NAMALWA (cell line): Measurements from ENCODE around the gene CREB3L1.

Source experiments
- DNase-seq: peaks from one replicate; pipeline ENCODE4 v3.0.0-alpha.2; 2015; ENCODE audit warnings: low spot score

Gene CREB3L1

GRCh38 chr11:46345131-46345597 lies 67.7 kb downstream of the CREB3L1 start:
- DNase-seq: no peak

- DNase-seq: no peak
Observed at GRCh38 chr11:46345881-46346484, 68.5 kb downstream of the CREB3L1 start.

DNA sequence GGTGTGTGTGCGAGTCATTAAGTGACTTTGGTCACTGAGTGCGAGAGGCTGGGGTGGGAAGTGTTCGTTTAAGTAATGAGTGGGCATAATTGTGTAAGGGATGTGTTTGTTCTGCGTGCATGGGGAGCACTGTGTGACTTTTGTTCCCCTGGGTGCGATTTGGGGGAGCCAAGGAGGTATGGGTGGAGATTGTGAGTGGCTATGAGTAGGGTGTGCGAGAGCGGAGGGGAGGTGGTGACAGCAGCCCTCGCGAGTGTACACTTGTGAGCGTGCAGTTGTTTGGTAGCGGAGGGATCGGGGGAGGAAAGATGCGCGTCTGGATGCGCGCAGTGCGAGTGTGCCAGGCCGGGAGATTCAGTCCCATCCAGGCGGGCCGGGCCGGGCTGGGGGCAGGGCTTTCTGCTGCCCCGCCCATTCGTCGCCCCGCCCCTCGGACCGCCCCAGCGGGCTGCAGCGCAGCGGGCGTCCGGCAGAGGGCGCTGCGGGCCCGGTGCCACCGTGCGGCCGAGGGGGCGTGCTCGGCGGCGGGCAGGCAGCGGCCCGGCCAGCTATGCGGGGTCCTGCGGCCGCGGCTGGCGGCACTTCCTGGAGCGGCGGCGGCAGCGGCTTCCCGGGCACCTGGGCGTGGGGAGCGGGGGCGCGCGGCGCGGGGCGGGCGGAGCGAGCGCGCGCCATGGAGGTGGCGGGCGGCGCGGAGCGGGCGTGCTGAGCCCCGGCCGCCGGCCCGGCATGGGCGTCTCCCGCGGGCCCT lies 69.6 kb downstream of the CREB3L1 start, which contains the start of gene DGKZ:
Gene DGKZ (plus strand): TSS at position 578 of the 751 bp plus-strand sequence. CDS start 197 bp downstream, outside the sequence.
- DNase-seq: peak; percentile 86

DNA sequence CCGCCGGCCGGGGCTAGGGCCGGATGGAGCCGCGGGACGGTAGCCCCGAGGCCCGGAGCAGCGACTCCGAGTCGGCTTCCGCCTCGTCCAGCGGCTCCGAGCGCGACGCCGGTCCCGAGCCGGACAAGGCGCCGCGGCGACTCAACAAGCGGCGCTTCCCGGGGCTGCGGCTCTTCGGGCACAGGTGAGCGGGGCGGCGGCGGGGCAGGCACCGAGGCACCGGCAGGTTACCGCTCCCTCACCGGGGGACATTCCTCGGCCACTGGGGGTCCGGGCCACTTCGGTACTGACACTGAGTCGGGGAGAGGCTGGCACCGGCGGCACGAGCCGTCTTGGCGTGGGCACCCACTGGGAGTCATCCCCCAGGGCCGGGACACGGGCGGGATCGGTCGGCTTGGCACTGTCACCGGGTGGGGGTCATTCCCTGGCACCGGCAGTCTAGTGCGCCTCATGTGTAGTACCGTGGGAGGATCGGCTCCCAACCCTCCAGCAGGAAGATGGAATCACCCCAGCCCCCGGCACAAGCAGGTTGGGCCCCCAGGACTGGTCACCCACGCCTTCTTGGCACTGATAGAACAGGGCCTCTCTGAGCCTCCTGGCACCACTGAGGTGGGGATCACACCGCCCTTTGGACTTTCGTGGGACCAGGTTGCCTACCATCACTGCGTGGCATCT lies 70.3 kb downstream of the CREB3L1 start:
- DNase-seq: no peak

DNA sequence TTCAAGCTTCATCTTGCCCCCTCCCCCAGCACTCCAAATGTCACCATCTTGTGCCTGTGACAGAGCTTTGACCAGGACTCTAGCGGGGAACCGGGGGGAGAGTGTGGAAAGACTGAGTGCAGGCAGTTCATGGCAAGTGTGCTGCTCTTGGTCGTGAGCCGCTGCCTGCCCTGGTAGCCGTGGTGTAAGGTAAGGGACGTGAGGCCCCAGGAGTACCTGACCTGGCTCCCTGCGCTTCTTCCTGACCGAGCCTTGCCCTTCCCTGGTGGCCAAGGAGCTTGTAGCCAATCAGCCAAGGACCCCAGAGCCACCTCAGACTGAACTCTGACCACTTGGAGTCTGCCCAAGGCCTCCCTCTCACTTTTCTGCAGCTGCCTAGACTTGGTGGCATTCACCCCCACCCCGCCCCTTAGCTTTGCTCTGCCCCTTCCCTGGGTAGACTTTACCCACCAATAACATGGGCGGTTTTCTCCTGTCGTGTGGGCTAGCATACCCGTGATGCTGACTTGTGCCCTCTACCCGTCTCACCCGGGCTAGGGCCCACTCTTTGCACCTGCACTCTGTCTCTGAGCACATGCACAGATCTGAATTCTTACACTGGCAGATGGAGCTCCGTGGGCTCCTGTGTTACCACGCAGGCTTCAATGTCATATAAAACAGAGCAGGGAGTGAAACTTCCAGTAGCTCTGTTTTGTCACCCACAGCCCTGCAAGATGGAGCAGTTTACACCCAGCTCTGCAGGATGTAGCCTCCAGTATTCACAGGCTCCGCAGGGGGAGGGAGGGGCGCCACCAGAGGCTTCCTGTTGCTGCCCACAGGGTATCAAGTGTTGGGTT lies 71.3 kb downstream of the CREB3L1 start:
- DNase-seq: peak; percentile 47

GRCh38 chr11:46350695-46351094 lies 73.2 kb downstream of the CREB3L1 start:
- no peak for DNase-seq

GRCh38 chr11:46351148-46351547 lies 73.7 kb downstream of the CREB3L1 start:
- DNase-seq: no peak

DNA sequence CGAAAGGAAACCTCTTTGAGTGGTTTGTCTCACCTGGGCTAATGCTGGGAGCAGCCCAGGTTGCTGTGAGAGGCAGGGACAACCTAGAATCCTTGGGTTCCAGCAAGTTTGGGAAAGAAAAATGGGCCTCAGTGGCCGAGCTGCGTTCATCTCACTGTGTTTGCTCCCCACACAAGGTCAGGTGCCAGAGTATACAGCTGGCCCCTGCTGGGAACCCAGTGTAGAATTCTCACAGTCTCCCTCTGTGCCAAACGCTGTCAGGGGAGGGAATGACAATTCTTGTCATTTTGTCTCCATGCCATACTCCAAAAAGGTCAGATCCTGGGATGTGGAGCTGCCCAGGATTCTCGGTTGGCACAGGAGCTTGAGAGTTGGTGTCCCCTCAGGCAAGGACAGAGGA lies 74.1 kb downstream of the CREB3L1 start:
- no peak for DNase-seq

DNA sequence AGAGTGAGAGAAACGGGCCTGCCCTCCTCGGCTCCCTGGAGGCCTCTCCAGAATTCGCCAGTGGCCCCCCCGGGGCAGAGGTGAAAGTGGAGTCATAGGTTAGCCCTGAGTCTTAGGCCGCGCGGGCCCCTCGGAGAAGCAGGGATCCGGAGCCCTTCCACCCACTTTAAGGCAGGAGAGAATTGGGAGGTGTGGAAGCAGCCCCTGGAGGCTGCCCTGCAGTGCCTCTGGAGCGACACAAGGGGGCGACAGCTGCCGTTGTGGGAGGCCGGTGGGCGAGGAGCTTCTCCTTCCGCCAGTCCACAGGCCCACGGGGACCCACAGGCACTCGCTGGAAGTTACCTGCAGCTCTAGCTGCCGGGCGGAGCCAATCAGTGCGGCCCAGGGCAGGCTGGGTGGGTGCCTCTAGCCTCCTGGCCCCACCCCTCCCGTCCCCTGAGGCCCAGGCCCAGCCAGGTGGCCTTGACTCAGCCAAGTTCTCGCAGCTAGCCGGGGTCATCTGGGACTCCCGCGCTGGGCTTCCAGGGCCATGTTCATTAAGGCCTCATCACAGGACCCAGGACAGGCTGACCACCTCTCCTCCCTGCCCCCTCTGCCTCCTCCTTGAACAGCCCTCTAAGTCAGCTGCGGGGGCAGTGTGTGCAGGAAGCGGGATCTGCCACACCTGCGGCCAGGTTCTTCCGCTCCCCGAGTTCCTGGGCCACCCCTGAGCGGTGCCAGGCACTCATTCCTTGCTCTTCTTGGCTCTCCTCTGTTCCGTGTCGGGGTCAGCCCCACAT lies 74.8 kb downstream of the CREB3L1 start:
- peak; percentile 53 for DNase-seq

DNA sequence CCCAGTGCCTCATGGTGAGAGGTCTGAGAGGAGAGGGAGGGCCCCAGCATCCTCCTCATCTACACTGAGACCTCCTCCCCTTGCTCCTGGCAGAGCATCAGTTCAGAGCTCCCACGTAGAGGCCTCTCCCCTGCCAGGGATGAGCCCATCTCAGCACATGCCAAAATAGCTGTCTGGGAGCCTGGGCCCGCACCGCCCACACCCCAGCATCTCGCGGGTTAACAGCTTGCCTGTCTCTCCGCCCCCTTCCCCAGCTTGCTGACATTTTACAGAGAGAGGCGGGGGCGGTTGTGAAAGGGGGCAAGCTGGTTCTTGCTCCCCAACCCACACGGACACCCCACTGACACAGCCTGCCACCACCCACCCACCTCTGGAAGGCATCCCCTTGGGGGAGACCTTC lies 76.2 kb downstream of the CREB3L1 start:
- no peak for DNase-seq

- DNase-seq: no peak
Observed at GRCh38 chr11:46356924-46357482, 79.5 kb downstream of the CREB3L1 start.

DNA sequence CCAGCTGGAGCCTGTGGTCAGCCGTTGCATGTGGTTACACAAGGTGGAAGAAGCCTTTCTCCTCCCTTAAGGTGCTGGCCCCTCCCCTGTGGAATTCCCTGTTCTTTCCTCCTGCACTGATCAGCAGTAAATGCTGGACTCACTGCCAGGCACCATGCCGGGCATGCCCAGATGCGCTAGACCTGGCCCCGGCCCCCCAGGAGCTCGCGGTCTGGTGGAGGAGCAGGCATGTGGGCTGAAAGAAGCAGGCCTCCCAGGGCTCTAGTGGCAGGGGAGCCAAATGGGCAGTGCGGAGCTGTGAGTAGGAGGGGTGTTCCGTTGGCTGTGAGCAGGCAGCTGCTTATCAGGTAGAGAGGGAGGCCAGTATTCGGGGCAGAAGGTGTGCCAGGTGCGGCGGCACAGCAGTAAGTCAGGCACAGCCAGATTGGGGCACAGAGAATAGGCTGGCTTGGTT lies 80.0 kb downstream of the CREB3L1 start:
- DNase-seq: no peak

GRCh38 chr11:46359953-46360352 lies 82.5 kb downstream of the CREB3L1 start:
- no peak for DNase-seq

- DNase-seq: peak; percentile 52
Observed at GRCh38 chr11:46360878-46361277, 83.4 kb downstream of the CREB3L1 start.

DNA sequence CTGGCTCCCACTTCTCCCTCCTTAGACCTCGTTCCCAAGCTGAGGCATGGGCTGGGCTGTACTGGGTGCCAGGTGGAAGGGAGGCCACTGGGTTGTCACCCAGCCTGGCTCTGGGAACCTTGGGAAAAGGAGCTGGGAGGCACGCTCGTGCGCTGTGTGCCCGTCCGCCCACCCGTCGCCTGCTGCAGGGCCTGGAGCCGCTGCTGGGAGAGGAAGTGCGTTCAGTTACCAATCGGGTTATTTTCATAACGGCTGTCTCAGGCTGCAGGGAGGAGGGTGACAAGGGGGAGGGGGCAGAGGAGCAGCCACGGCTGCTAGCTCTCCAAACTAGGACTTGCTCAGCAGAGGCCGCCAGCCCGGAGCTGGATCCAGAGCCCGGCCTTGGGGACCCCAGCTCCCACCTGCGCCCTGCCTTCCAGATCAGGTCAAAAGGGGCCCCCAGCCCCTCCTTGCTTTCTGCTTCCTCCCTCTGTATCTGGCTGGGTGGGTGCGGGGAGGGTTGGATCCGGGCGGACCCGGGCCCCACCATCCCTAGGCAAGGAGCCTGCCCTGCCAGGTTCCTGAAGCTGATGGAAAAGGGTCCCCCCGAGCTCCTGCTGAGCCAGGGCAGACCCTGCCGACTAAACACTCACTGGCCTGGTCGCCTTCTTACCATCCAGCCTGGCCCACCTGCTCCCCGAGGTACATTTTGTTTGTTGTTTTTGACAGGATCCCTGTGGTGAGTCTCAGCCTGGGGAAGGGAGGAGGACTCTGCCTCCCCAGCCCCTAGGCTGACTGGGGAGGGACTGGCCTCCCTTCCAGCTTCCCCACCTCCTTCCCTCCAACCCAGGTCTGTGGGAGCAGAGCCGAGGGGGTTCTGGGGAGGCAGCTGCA lies 84.1 kb downstream of the CREB3L1 start:
- DNase-seq: peak; percentile 86

GRCh38 chr11:46362156-46363030 lies 84.9 kb downstream of the CREB3L1 start:
- DNase-seq: no peak

DNA sequence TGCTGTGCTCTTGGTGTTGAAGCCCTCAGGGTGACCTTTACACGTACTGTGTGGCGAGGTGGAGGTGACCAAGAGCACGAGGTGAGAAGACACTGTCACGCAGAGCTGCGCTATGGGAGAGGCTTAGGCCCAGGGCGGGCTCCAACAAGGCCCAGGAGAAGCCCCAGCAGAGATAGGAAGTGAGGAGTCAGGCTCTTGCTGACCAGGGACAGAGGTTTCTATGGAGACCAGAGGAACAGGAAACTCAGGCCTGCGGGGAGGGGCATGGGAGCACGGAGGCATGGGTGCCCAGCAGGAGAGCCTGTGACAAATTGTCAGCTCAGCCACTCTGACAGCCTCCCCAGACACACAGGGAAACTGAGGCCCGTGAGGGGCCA lies 85.6 kb downstream of the CREB3L1 start:
- no peak for DNase-seq

- DNase-seq: no peak
Observed at GRCh38 chr11:46363455-46364005, 86.1 kb downstream of the CREB3L1 start.

GRCh38 chr11:46364056-46364455 lies 86.6 kb downstream of the CREB3L1 start:
- no peak for DNase-seq
